GM12878 (cell line): ENCODE measurements around the gene ITPR3. TPM values are rescaled to one million over a fixed set of nuclear protein-coding genes. Genes with fewer than 3 reads are reported as not detected.
A peak's percentile ranks its signal among the peaks of the same experiment; 100 is the strongest.

ENCODE experiments used
- ATAC-seq: fragments of 200-7000 bp; cut with Tn5 transposase; 3 replicates; pipeline ENCODE4 v1.9.1; 2020; ENCODE audit warnings: mild to moderate bottlenecking, moderate library complexity
- BruUV-seq: library from RNA; stranded (reverse); fragments of 400-500 nt; replicated peaks from 2 replicates; lab custom pipeline; 2021; lab: Mats Ljungman, UMichigan
- CTCF ChIA-PET: fragments of 300-600 bp; sonication (Branson Sonifier 250); formaldehyde crosslinking; extraction: SDS; loops from one replicate; lab custom pipeline; 2021; ENCODE audit warnings: inconsistent platforms; lab: Yijun Ruan, JAX
- POLR2A ChIA-PET: fragments of 350-600 bp; formaldehyde crosslinking; extraction: SDS; loops from one replicate; lab custom pipeline; 2021; ENCODE audit warnings: inconsistent platforms; lab: Charles Lee
- RAD21 ChIA-PET: fragments of 300-600 bp; sonication (Branson Sonifier 250); formaldehyde crosslinking; loops from one replicate; lab custom pipeline; 2023; ENCODE audit warnings: antibody characterized with exemption; ENCODE audit not compliant: unreplicated experiment; lab: Charles Lee
- SMC1A ChIA-PET: fragments of 300-600 bp; sonication (Branson Sonifier 250); formaldehyde crosslinking; loops from one replicate; lab custom pipeline; 2023; ENCODE audit not compliant: unreplicated experiment, uncharacterized antibody; lab: Charles Lee
- DNase-seq: peaks from one replicate; pipeline ENCODE4 v3.0.0-alpha.2; 2011; ENCODE audit warnings: low read depth, low spot score
- FAIRE-seq: peaks from 3 replicates; lab custom pipeline; 2011; peaks lifted over from hg19 to GRCh38; lab: Jason Lieb, UNC
- H2AFZ ChIP-seq: 2 replicates; pipeline ENCODE4 v1.6.0; 2011; ENCODE audit warnings: low read depth, low read length, control low read depth; ENCODE audit not compliant: control insufficient read depth
- H3K27ac ChIP-seq: 2 replicates; pipeline ENCODE4 v1.5.1; 2011; ENCODE audit warnings: control low read depth; ENCODE audit not compliant: control insufficient read depth, insufficient read depth
- H3K27me3 ChIP-seq, 2 experiments: replicated peaks in 1 of 2; 2 replicates each; pipeline versions ENCODE4 v1.6.0 to v1.6.1; 2011; ENCODE audit warnings: low read length in 1 of 2; ENCODE audit not compliant: control insufficient read depth in 2 of 2, insufficient read depth in 2 of 2
- H3K36me3 ChIP-seq, 2 experiments: 2 replicates each; pipeline ENCODE4 v1.5.1; 2011; ENCODE audit warnings: low read length in 1 of 2; ENCODE audit not compliant: control insufficient read depth in 2 of 2, insufficient read depth in 2 of 2
- H3K4me1 ChIP-seq: 2 replicates; pipeline ENCODE4 v1.6.1; 2011; ENCODE audit warnings: mild to moderate bottlenecking, low read length, moderate library complexity, mixed read lengths; ENCODE audit not compliant: control insufficient read depth, insufficient read depth
- H3K4me2 ChIP-seq: 2 replicates; pipeline ENCODE4 v1.6.0; 2011; ENCODE audit warnings: control low read depth; ENCODE audit not compliant: control insufficient read depth, insufficient read depth
- H3K4me3 ChIP-seq: fragments of 200-600 bp; sonication (generic); 2 replicates; pipeline ENCODE4 v1.5.1; 2016
- H3K79me2 ChIP-seq: 2 replicates; pipeline ENCODE4 v1.6.0; 2011; ENCODE audit warnings: low read length; ENCODE audit not compliant: control insufficient read depth, insufficient read depth
- H3K9ac ChIP-seq: 2 replicates; pipeline ENCODE4 v1.8.0; 2011; ENCODE audit warnings: low read length, control low read depth, mixed read lengths; ENCODE audit not compliant: control insufficient read depth, insufficient read depth
- H3K9me3 ChIP-seq: replicated peaks from 3 replicates; pipeline ENCODE4 v1.5.1; 2011; ENCODE audit warnings: mild to moderate bottlenecking, low read length; ENCODE audit not compliant: control insufficient read depth, insufficient read depth
- H4K20me1 ChIP-seq: 2 replicates; pipeline ENCODE4 v1.6.0; 2011; ENCODE audit not compliant: control insufficient read depth, insufficient read depth
- GATAD2B ChIP-seq: fragments of 450-650 bp; conservative IDR thresholded peaks from 2 replicates; pipeline ENCODE4 v1.6.1; 2017; ENCODE audit warnings: low read depth, mild to moderate bottlenecking, moderate library complexity
- HDAC6 ChIP-seq: fragments of 200-600 bp; sonication (generic); IDR thresholded peaks from one replicate; pipeline ENCODE4 v1.8.0; 2017; ENCODE audit warnings: antibody characterized with exemption; ENCODE audit not compliant: unreplicated experiment
- MLLT1 ChIP-seq: fragments of 450-650 bp; IDR thresholded peaks from 2 replicates; pipeline ENCODE4 v1.6.1; 2016; ENCODE audit warnings: mild to moderate bottlenecking
- NFIC ChIP-seq: IDR thresholded peaks from 2 replicates; pipeline ENCODE4 v1.6.1; 2012; ENCODE audit warnings: low read depth, mild to moderate bottlenecking, inconsistent platforms, low read length, moderate library complexity
- POLR2A ChIP-seq: IDR thresholded peaks from 2 replicates; pipeline ENCODE4 v1.6.1; 2011; ENCODE audit warnings: low read depth, mild to moderate bottlenecking, low read length
- WRNIP1 ChIP-seq: IDR thresholded peaks from 2 replicates; pipeline ENCODE4 v1.6.1; 2011; ENCODE audit warnings: low read depth, low read length, improper control_type of control experiment, borderline replicate concordance
- ZBED1 ChIP-seq: IDR thresholded peaks from 2 replicates; pipeline ENCODE4 v1.6.1; 2016; ENCODE audit warnings: borderline replicate concordance
- WGBS: methylation state at CpG from one replicate; pipeline ENCODE4 v1.1.6; 2016; ENCODE audit warnings: low lambda C conversion rate; ENCODE audit not compliant: insufficient replicate concordance, insufficient coverage; ENCODE audit errors: missing lambda C conversion rate; 5-methylcytosine and 5-hydroxymethylcytosine counted together
- in situ Hi-C: fragments of 300-500 bp; cut with MboI; formaldehyde crosslinking; loops from 9 replicates; pipeline ENCODE4 v1.14.3; 2018; ENCODE audit warnings: mixed read lengths
- intact Hi-C: fragments of 100-400 bp; cut with micrococcal nuclease; formaldehyde crosslinking; loops from one replicate; pipeline ENCODE4 v1.14.2; 2022; ENCODE audit not compliant: unreplicated experiment
- polyA plus RNA-seq, 11 experiments: library from polyadenylated mRNA; depleted of rRNA in 4 of 11; unstranded in 6 of 11; stranded (reverse) in 5 of 11; fragments of >200 nt; fragmentation: Nextera tagmentation in 4 of 11; fragmentation: Illumina TruSeq in 1 of 11; extraction: Ambion mirVana in 4 of 11; extraction: Trizol in 1 of 11; gene quantifications; 1 replicate in 1 of 11; 2 replicates in 10 of 11; pipeline versions ENCODE4 v1.2.1 to v1.2.3, GENCODE V29; 2011 to 2016; ENCODE audit warnings: inconsistent platforms in 2 of 11, missing spikeins in 2 of 11, low read depth in 1 of 11
- total RNA-seq, 4 experiments: library from RNA; depleted of rRNA in 3 of 4; stranded (reverse); fragments of >200 nt in 3 of 4; fragmentation: Illumina TruSeq in 1 of 4; extraction: Trizol in 1 of 4; gene quantifications; 2 replicates each; pipeline versions ENCODE4 v1.2.1 to v1.2.3, GENCODE V29; 2013 to 2021

ITPR3 gene
- total and polyA plus RNA-seq, 10 of the 15 experiments (the other 5 are each of a cell fraction or from before 2014, with no cell fraction given), result 0.32 to 34.0 (median 11.9) TPM

GRCh38 chr6:33571637-33572316, 49.3 kb upstream of the ITPR3 start:
- Histone ChIP-seq H3K36me3 (peaks cover 22% of the 10 kb centered on the region in 2 experiments), H3K4me3 (peak overlapping the region; percentile 67), H3K9me3 (no peaks in the 10 kb centered on the region), H3K27me3 (no peaks in the 10 kb centered on the region), H4K20me1 (no peaks in the 10 kb centered on the region; the same call in 1 of the 2 replicates), H3K4me1 (peaks cover 18% of the 10 kb centered on the region), H3K9ac (peak overlapping the region; percentile 75)
- BruUV-seq, result TSS peak; percentile 99
- no peak for DNase-seq
- CTCF ChIA-PET, result interaction anchor here (0.7 to 1.8 kb wide), 2 partner anchors 13 to 129 kb away, joined by 3 to 5 read pairs; no protein-coding TSS in a partner anchor
- no peak; the same call in 2 of the 3 replicates for ATAC-seq
- intact Hi-C loops (loop anchor here (1.0 to 10.0 kb wide), 5 partner anchors 8 to 367 kb away; partner anchors contain the start of genes HSD17B8, RING1, RXRB and SLC39A7), in situ Hi-C loops (no loop called here)
- RAD21 ChIA-PET, result interaction anchor here (1.0 to 1.5 kb wide), 3 partner anchors 8 to 450 kb away, joined by 3 to 13 read pairs (median 3); partner anchors contain the start of gene BAK1
- POLR2A ChIA-PET, result interaction anchor here (0.6 to 3.4 kb wide), 8 partner anchors 8 to 237 kb away, joined by 3 to 26 read pairs (median 5); partner anchors contain the start of genes BAK1, CUTA, ITPR3 and ZBTB9
- no peak for TF ChIP-seq NFIC
- TF ChIP-seq, all 136 proteins: peak for 0
- 35% methylated on average over 11 of the region's 11 CpGs for WGBS
- FAIRE-seq, result no peak
- Histone ChIP-seq H3K79me2 (peaks cover 3% of the 10 kb centered on the region), H3K4me2 (peak overlapping the region; percentile 88), H3K27ac (peak overlapping the region; percentile 98), H2AFZ (peak overlapping the region; percentile 75)
- SMC1A ChIA-PET, result interaction anchor here (1.5 to 1.7 kb wide), 2 partner anchors 10 to 117 kb away, joined by 3 to 8 read pairs; partner anchors contain the start of gene ZBTB9

GRCh38 chr6:33575211-33575610, 45.9 kb upstream of the ITPR3 start:
- FAIRE-seq, result no peak
- H3K4me2 ChIP-seq, result no peak overlapping the region
- H3K4me3 ChIP-seq, result no peak overlapping the region
- ChIA-PET CTCF (interaction anchor here (1.2 to 2.1 kb wide), 2 partner anchors 11 to 133 kb away, joined by 3 to 10 read pairs; no protein-coding TSS in a partner anchor), RAD21 (interaction anchor here (1.2 kb wide), 1 partner anchor 121 kb away, joined by 4 read pairs; the partner anchor contains the start of gene ZBTB9), SMC1A (interaction anchor here (0.8 to 1.2 kb wide), 2 partner anchors 46 to 121 kb away, joined by 3 read pairs; partner anchors contain the start of genes ITPR3 and ZBTB9), POLR2A (no interaction called here)
- H3K9ac ChIP-seq, result no peak overlapping the region
- H3K9me3 ChIP-seq, result no peaks in the 10 kb centered on the region; the same call in 2 of the 3 replicates
- peaks cover 25% of the 10 kb centered on the region for H3K4me1 ChIP-seq
- H3K27ac ChIP-seq, result no peak overlapping the region
- H4K20me1 ChIP-seq, result no peaks in the 10 kb centered on the region; the same call in 1 of the 2 replicates
- peaks cover 35% of the 10 kb centered on the region for H3K79me2 ChIP-seq
- intact Hi-C loops, result loop anchor here (10.0 kb wide), 1 partner anchor 370 kb away; the partner anchor contains the start of genes HSD17B8, RING1, RXRB and SLC39A7
- BruUV-seq, result no TSS peak
- peaks cover 22 to 29% of the 10 kb centered on the region in 2 experiments for H3K36me3 ChIP-seq
- in situ Hi-C loops, result no loop called here
- no peaks in the 10 kb centered on the region for H3K27me3 ChIP-seq
- TF ChIP-seq WRNIP1 (no peak), GATAD2B (no peak), MLLT1 (no peak), HDAC6 (no peak), POLR2A (0 out of 2 replicates have a peak, but pooled peaks have one; percentile 15), ZBED1 (no peak)
- H2AFZ ChIP-seq, result no peak overlapping the region
- no peak for DNase-seq
- 94% methylated on average over 8 of the region's 8 CpGs for WGBS
- ATAC-seq, result no peak
